AG08395 (cell line): ENCODE results near the gene PARP16.
"Not testable (repeated sequence)": the region's sequence is repeated elsewhere in the genome, so short reads cannot be mapped to it uniquely, and the experiment has no call there.

Source experiments
- DNase-seq: peaks from one replicate; pipeline ENCODE4 v3.0.0; 2012; ENCODE audit warnings: mixed read lengths, low spot score

PARP16 gene

GRCh38 chr15:65233696-65234095 lies 53.0 kb downstream of the PARP16 start:
- no peak for DNase-seq

GRCh38 chr15:65232520-65232919 lies 54.2 kb downstream of the PARP16 start:
- no peak for DNase-seq

DNA sequence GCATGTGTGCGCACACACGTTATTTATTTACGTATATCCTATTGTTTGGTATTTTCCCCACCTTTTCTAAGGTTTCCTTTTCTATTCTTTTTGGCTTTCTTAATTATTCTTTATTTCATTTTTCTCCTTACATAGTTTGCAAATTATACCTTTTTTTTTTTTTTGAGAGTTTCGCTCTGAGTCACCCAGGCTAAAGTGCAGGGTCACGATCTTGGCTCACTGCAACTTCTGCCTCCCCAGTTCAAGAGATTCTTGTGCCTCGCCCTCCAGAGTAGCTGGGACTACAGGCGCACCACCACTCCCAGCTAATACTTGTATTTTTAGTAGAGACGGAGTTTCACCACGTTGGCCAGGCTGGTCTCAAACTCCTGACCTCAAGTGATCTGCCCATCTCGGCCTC lies 55.4 kb downstream of the PARP16 start:
- DNase-seq = no peak

DNA sequence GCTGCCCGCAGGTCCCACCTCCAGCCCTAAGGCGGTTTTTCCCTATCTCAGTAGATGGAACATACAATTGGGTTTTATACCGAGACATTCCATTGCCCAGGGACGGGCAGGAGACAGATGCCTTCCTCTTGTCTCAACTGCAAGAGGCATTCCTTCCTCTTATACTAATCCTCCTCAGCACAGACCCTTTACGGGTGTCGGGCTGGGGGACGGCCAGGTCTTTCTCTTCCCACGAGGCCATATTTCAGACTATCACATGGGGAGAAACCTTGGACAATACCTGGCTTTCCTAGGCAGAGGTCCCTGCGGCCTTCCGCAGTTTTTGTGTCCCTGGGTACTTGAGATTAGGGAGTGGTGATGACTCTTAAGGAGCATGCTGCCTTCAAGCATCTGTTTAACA lies 59.8 kb downstream of the PARP16 start:
- DNase-seq = not testable (repeated sequence)

- no peak for DNase-seq
Measured at GRCh38 chr15:65226221-65226620, 60.5 kb downstream of the PARP16 start.

DNA sequence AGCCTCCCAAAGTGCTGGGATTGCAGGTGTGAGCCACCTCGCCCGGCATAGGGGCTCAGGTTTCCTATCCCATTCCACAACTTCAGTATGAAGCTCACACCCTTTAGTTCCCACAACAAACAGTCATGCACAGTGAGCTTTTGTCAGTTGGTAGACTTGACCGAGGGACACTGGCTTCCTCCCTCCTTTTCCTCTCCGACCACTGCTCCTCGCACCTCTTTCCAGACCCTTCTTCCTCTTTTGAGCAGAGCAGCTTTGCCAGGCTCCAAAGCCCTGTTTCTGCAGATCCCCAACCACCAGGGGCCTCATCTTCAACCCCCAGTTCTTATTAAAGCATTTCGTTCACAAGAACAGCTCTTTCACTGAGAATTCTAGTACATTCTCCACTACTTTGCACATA lies 62.7 kb downstream of the PARP16 start:
- DNase-seq = no peak

DNA sequence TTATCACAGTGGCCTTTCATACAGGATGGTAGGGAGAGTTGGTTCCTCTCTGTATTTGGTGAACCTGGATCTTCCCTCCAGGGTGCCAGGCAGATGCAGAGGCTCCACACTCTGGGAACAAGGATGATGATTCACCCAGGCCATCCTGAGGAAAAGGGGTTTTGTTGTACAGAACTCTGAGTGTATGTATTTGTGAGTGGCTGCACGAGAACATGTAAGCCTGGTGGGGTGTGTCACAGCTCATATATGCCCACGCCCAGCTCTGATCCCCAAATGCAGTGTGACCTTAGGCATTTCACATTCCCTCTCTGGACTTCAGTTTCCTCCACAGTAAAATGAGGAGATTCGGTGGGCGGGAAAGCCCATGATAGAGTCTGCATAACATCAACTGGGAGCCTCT lies 63.8 kb downstream of the PARP16 start:
- no peak for DNase-seq

- DNase-seq = no peak
Measured at GRCh38 chr15:65221697-65222096, 65.0 kb downstream of the PARP16 start.

- no peak for DNase-seq
Measured at GRCh38 chr15:65219137-65219536, 67.5 kb downstream of the PARP16 start.

- DNase-seq = no peak
Measured at GRCh38 chr15:65217526-65218482, 68.9 kb downstream of the PARP16 start.

GRCh38 chr15:65215496-65215895 lies 71.2 kb downstream of the PARP16 start:
- DNase-seq = no peak

GRCh38 chr15:65214010-65214409 lies 72.7 kb downstream of the PARP16 start:
- no peak for DNase-seq

DNA sequence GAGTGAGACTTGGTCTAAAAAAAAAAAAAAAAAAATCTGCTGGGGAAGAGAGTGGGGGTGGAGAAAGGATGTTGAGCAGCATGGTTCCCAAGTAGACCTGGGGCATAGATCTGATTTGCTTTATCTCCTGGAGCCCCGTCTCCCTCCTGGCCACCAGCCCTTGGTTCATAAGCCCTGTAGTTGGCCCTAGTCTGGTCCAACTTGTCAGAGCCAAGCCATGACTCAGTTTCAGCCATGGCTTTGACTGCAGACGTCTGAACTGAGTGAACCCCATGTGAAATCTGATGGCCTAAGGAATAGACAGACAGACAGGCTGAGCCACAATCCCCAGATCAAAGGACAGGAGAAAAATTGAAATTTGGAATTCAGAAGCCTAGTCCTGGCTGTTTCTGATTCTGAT lies 73.4 kb downstream of the PARP16 start:
- no peak for DNase-seq

GRCh38 chr15:65212097-65212496 lies 74.6 kb downstream of the PARP16 start:
- DNase-seq = no peak

DNA sequence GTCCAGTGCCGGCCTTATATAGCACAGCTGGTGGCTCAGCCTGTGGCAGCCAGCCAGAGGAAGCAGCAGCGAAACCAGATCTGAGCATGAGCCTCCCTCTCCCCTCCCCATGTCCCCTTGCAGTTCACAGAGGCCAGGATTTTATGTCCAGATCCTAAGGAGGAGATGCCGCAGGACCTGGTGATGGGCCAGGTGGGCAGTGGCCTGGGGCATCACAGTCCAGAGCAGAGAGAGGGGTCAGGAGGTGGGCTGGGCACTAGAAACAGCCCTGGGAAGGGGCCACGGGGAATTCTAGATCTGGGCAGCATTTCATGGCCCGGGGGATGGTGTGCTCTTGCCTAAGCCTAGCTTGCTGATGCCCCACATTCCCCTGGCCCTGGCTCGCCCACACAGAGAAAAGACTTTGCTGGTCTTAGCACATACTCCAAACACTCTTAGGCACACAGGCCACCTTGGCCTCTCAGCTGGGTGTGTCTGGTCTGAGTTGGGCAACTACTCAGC lies 75.2 kb downstream of the PARP16 start:
- peak; percentile 28 for DNase-seq

DNA sequence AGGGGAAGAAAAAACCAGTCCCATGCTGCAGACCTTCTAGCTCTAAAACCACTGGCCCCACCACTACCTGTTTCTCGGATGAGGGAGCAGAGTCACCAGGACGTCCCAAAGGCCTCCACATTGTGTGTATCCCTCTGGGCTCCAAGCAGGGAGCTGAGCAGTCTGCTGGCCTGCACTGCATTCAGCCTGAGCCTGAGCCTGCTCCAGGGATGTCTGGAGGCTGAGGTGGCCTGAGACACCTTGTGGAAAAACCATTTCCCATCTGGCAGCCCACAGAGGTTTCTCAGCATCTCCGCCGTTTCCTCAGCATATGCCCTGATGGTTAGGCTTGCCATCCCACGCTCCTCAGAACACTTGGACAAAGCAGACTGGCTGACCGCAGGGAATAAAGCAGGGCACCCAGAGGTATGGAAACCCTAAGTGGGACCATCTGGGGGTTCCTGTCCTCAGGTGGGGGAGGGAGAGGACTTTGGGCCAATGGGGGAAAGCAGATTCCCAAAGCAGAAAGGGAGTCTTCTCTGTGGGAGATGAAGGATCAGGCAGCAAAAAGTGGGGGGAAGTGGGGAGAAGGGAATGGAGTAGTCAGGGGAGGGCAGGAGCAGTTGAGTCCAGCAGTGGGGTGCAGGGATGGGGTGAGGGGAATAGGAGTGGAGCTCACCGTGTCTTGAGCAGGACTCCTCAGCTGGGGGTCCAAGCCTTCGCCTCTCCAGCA lies 75.8 kb downstream of the PARP16 start, which contains the start of gene CILP:
Gene CILP, minus strand, starts transcription at position 704 of the 712 bp plus-strand sequence. CDS start 1,718 bp downstream, outside the sequence.
- DNase-seq = no peak

DNA sequence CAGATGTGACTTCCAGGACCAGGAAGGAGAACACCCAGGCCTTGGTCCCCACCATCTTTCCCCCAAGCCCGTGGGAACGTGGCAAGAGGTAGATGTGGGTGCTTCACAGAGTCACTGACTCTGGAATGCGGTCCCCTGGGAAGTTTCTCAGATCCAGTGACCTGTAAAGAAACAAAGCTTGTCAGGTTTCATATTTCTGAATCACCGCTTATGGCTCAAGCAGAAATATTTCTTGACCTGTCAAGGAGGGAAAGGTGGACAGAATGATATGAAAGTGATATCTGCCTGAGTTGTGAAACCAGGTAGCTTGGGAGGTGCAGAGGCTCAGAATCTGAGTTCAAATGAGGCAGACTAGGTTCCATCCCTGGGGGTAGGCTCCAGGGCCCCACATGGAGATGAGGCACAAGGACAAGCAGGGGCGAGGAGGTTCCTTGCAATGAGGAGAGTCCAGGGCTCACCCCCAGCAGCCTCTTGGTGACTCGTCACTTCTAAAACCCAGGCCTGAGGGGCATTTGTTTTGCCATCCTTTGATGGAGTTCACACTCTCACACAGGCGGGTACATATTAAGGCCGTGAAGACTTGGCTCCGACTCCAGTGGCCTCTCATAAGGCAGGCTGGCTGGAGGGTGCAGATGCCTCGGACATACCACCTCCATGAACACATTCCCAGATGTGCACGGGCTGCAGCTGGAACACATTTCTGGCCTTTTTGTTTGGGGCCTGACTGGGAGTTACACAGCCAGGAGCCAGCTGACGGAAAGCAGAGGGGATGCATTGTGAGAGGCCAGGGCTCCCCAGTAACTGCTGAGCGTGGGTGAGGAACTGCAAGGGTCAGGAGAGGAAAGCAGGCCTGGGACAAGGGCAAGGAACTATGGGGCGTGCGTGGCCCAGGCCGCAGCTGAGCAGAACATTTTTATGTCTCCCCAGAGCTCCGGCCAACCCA lies 76.7 kb downstream of the PARP16 start:
- no peak for DNase-seq

DNA sequence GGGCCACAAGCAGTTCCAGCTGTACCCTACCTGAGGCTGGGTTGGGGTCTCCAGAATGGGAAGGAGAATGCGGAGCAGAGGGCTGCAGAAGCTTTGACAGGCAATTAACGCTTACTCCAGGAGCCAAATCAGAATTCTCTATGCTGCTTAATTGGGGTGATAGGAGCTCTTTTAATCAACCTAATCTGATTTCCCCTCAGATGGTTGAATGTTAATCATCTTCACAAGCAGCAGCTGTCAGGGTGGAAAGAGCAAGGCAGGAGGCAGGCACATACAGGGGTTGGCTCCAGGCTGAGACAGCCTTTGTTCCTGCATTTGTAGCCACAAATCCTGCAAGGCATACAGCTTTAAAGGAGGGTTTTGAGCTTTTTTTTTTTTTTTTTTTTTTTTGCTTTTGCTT lies 78.0 kb downstream of the PARP16 start:
- no peak for DNase-seq
